Measurements from ENCODE around the gene ARF6. TPM values are rescaled to one million over a fixed set of nuclear protein-coding genes. Genes with fewer than 3 reads are reported as not detected.

ARF6 gene
- total and polyA plus RNA-seq, 10 of the 15 experiments (the other 5 are each of a cell fraction or from before 2014, with no cell fraction given) = 46.8 to 128 (median 71.9) TPM

DNA sequence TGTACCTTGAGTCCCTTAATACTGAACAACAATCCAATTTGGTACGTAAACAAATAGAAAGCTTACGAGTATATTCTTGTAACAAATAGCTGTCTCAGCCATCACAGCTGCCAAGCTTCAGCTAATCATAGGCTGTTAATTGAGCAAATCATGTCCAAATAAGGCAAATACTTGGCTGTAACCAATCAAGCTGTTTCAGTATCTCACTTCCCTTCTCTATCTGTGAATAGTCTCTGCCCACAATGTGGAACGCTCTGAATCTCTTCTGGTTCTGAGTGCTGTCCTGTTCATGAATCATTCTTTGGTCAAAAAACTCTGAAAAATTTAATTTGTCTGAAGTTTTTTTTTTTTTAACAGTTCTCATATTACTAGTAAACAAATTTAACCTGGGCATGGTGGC, 34.5 kb upstream of the ARF6 start:
- in situ Hi-C loops (cut with MboI) (no loop called here), intact Hi-C loops (cut with micrococcal nuclease; ENCODE audit: unreplicated experiment) (no loop called here)
- Histone ChIP-seq H3K4me3 (no peak overlapping the region), H3K36me3 (ENCODE audit: control insufficient read depth in 2 of 2, insufficient read depth in 2 of 2, low read length in 1 of 2) (no peaks in the 10 kb centered on the region), H3K27me3 (replicated peaks in 1 of 2; ENCODE audit: control insufficient read depth in 2 of 2, insufficient read depth in 2 of 2, low read length in 1 of 2) (no peaks in the 10 kb centered on the region), H3K9ac (ENCODE audit: control insufficient read depth, insufficient read depth, low read length) (no peak overlapping the region), H3K79me2 (ENCODE audit: control insufficient read depth, insufficient read depth, low read length) (peaks cover 4% of the 10 kb centered on the region), H3K27ac (ENCODE audit: control insufficient read depth, insufficient read depth) (peak overlapping the region; percentile 16), H3K4me2 (ENCODE audit: control insufficient read depth, insufficient read depth) (no peak overlapping the region), H2AFZ (ENCODE audit: control insufficient read depth, low read depth, low read length) (peak overlapping the region; percentile 9; the same call in 1 of the 2 replicates), H3K4me1 (ENCODE audit: control insufficient read depth, insufficient read depth, low read length) (peaks cover 8% of the 10 kb centered on the region), H3K9me3 (replicated peaks; ENCODE audit: control insufficient read depth, insufficient read depth, low read length) (no peaks in the 10 kb centered on the region; the same call in 1 of the 3 replicates), H4K20me1 (ENCODE audit: control insufficient read depth, insufficient read depth) (no peaks in the 10 kb centered on the region)
- ChIA-PET SMC1A (ENCODE audit: uncharacterized antibody, unreplicated experiment) (interaction anchor here (0.7 to 2.4 kb wide), 6 partner anchors 10 to 250 kb away, joined by 3 to 6 read pairs (median 4); partner anchors contain the start of gene RPL36AL), POLR2A (interaction anchor here (0.7 to 1.3 kb wide), 3 partner anchors 9 to 250 kb away, joined by 3 to 8 read pairs (median 7); no protein-coding TSS in a partner anchor), RAD21 (ENCODE audit: unreplicated experiment) (interaction anchor here (0.7 to 1.5 kb wide), 9 partner anchors 9 to 506 kb away, joined by 3 to 5 read pairs (median 3); no protein-coding TSS in a partner anchor), CTCF (interaction anchor here (0.6 to 1.5 kb wide), 7 partner anchors 10 to 680 kb away, joined by 3 to 7 read pairs (median 3); no protein-coding TSS in a partner anchor)
- DNase-seq (ENCODE audit: low read depth, low spot score) (no peak), ATAC-seq (peak; percentile 16), FAIRE-seq (no peak)
- no TSS peak for BruUV-seq (replicated peaks)
- 58% methylated on average over 3 of the region's 3 CpGs for WGBS (ENCODE audit: insufficient coverage, insufficient replicate concordance, low lambda C conversion rate, missing lambda C conversion rate)
- TF ChIP-seq RCOR1 (conservative IDR thresholded peaks at IDR 0.05; ENCODE audit: low read depth, low read length) (no peak), KDM1A (IDR thresholded peaks at IDR 0.05; ENCODE audit: borderline replicate concordance) (no peak), YY1 (IDR thresholded peaks at IDR 0.05; ENCODE audit: low read depth, low read length) (0 out of 2 replicates have a peak, but pooled peaks have one; percentile 37), SPI1 (IDR thresholded peaks at IDR 0.05; ENCODE audit: borderline replicate concordance, insufficient read depth, low read depth, low read length) (peak; percentile 80), BCL11A (IDR thresholded peaks at IDR 0.05; ENCODE audit: low read depth, low read length) (0 out of 2 replicates have a peak, but pooled peaks have one; percentile 24), JUNB (IDR thresholded peaks at IDR 0.05) (peak; percentile 45; the same call in 1 of the 2 replicates), NFIC (IDR thresholded peaks at IDR 0.05; ENCODE audit: low read depth, low read length) (0 out of 2 replicates have a peak, but pooled peaks have one; percentile 14), SRF (IDR thresholded peaks at IDR 0.05; ENCODE audit: low read depth in 2 of 2, low read length in 2 of 2) (peak; percentile 83 to 97), NFYB (IDR thresholded peaks at IDR 0.05; ENCODE audit: insufficient read depth, low read depth, low read length) (0 out of 2 replicates have a peak, but pooled peaks have one; percentile 23), RUNX3 (IDR thresholded peaks at IDR 0.05; ENCODE audit: low read length) (peak; percentile 69)
